NCI-H345 (cell line): Measurements from ENCODE around the gene SNX19.

ENCODE experiments used
- DNase-seq: peaks from one replicate; lab custom pipeline; 2025; lab: John Stamatoyannopoulos, UW

SNX19 gene

GRCh38 chr11:130907229-130907628, 9.1 kb downstream of the SNX19 start:
- DNase-seq, result no peak

GRCh38 chr11:130906616-130907015, 9.7 kb downstream of the SNX19 start:
- no peak for DNase-seq

- DNase-seq, result no peak
Observed at GRCh38 chr11:130905512-130905911, 10.8 kb downstream of the SNX19 start.

- no peak for DNase-seq
Observed at GRCh38 chr11:130904380-130904779, 11.9 kb downstream of the SNX19 start.

- DNase-seq, result no peak
Observed at GRCh38 chr11:130902380-130902779, 13.9 kb downstream of the SNX19 start.

- no peak for DNase-seq
Observed at GRCh38 chr11:130899106-130899505, 17.2 kb downstream of the SNX19 start.

GRCh38 chr11:130897262-130898182, 18.8 kb downstream of the SNX19 start:
- DNase-seq, result no peak

- peak; percentile 84 for DNase-seq
Observed at GRCh38 chr11:130894322-130895025, 21.8 kb downstream of the SNX19 start.

GRCh38 chr11:130892861-130893260, 23.4 kb downstream of the SNX19 start:
- DNase-seq, result no peak

GRCh38 chr11:130891326-130891725, 25.0 kb downstream of the SNX19 start:
- DNase-seq, result no peak

GRCh38 chr11:130890039-130890745, 26.1 kb downstream of the SNX19 start:
- DNase-seq, result no peak

- DNase-seq, result no peak
Observed at GRCh38 chr11:130888790-130889189, 27.5 kb downstream of the SNX19 start.

GRCh38 chr11:130886704-130887103, 29.6 kb downstream of the SNX19 start:
- no peak for DNase-seq

- no peak for DNase-seq
Observed at GRCh38 chr11:130882138-130882551, 34.1 kb downstream of the SNX19 start.

- no peak for DNase-seq
Observed at GRCh38 chr11:130881475-130882137, 34.7 kb downstream of the SNX19 start.

GRCh38 chr11:130879836-130880235, 36.4 kb downstream of the SNX19 start:
- no peak for DNase-seq

GRCh38 chr11:130876931-130877915, 39.1 kb downstream of the SNX19 start:
- DNase-seq, result no peak

- no peak for DNase-seq
Observed at GRCh38 chr11:130876100-130876499, 40.2 kb downstream of the SNX19 start.

GRCh38 chr11:130874955-130875531, 41.2 kb downstream of the SNX19 start:
- no peak for DNase-seq

- no peak for DNase-seq
Observed at GRCh38 chr11:130874396-130874795, 41.9 kb downstream of the SNX19 start.
